Raji (cell line): Measurements from ENCODE around the gene HSPB9.

ENCODE experiments used
- POLR2A ChIP-seq: IDR thresholded peaks from 2 replicates; pipeline ENCODE4 v1.6.1; 2011; ENCODE audit warnings: low read depth, low read length, control low read depth; ENCODE audit not compliant: insufficient read depth

Gene HSPB9

GRCh38 chr17:42111265-42111636, 11.4 kb upstream of the HSPB9 start:
- TF ChIP-seq POLR2A: no peak

GRCh38 chr17:42111871-42112551, 10.6 kb upstream of the HSPB9 start:
- no peak for TF ChIP-seq POLR2A

DNA sequence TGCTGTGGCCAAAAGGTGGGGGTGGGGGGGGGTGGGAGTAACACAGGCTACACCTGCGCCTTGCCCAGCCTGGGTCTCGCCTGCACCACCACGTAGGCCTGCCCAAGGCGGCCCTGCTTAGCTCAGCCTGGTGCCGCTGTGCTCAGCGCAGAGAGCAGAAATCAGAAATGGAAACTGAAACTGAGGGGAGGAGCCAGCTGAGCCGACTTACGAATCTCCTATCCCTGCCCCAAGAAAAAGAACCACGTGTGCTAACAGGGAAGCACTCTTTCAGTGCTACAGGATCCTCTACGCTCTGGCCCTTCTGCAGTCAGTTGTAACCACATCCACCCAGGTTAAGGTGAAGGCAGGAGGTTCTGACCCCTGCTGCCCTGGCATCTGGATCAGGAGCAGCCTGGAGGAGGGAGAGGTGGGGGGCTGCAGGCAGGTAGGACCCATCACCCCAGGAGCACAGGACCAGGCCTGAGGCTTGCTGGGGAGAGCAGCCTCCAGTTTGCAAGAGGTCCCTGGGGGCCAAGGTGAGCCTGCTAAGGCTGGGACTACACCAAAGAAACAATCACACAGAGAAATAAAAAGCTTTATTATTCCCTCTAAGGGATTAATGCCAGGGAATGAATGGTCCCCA, 9.9 kb upstream of the HSPB9 start, which contains the start of gene DHX58:
Gene DHX58, minus strand, starts transcription at position 163 of the 625 bp plus-strand sequence. CDS start 822 bp downstream, outside the sequence.
- peak; percentile 67 for TF ChIP-seq POLR2A

DNA sequence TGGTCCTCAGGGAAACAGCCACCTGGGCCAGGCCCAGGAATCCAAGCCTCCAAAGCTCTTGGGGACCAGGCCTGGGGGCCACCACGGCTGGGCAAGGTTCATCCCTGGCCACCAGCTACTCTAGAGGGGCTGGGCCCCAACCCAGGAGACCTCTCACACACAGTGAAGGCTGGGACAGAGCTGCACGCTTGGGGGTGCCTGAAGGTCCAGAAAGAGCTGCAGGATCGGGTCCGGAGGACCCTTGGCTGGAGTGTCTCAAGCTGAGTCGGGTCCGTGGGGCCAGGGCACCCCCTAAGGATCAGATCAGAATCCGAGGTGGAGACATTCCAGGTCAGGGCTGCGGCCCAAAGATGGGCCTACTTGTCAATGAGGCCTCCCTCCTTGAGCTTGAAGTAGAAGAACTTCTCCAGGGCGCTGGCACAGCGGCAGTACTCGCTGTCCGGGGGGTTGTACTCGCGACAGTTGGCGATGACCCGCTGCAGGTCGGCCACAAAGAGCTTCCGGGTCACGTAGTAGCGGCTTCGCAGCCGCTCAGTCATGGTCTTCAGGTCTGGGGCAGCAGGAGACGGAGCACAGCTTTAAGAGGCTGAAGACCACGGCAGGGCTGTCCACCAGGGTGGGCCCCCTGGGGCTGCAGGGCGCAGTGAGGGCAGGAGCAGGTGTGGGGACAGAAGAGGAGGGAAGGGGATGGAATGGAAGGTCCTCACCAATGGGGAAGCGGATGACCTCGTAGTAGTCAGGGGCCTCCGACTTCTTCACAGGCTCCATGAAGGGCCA, 9.1 kb upstream of the HSPB9 start:
- no peak for TF ChIP-seq POLR2A

- no peak for TF ChIP-seq POLR2A
These were observed 8.5 kb upstream of the HSPB9 start for GRCh38 chr17:42114118-42114517.

GRCh38 chr17:42116705-42117396, 5.8 kb upstream of the HSPB9 start:
- no peak for TF ChIP-seq POLR2A

GRCh38 chr17:42117397-42118125, 5.0 kb upstream of the HSPB9 start:
- no peak for TF ChIP-seq POLR2A

DNA sequence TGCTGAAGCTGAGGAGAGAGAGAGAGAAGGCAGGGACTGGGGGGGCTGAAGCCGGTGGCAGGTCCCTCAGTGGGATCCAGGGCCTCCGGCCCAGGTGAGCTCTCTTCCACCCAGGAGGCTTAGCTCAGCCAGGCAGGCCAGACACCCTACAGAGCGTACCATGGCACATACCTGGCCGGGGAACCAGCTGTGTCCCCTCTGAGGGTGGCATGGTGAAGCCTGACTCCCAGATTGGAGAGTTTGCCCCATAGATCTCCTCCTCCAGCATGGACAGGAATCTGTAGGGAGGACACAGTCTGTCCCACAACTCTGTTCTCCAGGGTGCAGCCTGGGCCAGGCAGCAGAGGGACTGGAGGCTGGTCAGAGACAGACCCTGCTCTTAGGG, 4.5 kb upstream of the HSPB9 start:
- no peak for TF ChIP-seq POLR2A

- TF ChIP-seq POLR2A: no peak
These were observed 4.1 kb upstream of the HSPB9 start for GRCh38 chr17:42118545-42118944.

DNA sequence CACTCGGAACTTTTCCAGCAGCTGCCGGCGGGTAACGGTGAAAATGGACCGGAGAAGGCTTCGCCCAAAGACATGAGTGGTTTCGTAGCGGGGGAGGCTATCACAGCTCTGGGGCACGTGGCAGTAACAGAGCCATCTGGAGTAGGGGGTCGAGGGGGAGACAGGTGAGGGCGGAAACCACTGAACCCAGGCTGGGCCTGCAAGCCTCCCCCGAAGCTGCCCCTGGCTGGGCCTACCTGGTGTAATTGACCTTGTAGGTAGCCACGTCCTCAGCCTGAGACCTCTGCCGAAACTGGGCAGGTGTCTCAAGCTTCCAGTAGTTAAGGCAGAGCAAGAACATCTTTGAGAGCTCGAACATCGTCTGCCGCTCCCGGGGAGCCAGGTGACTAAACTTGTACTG, 3.3 kb upstream of the HSPB9 start:
- TF ChIP-seq POLR2A: no peak

- TF ChIP-seq POLR2A: no peak
These were observed 2.3 kb upstream of the HSPB9 start for GRCh38 chr17:42120161-42120769.

GRCh38 chr17:42120770-42121769, 1.5 kb upstream of the HSPB9 start, which contains the start of gene KAT2A:
TSS of gene KAT2A (minus strand) at chr17:42121367. CDS start at chr17:42121304, 63 bp downstream.
- TF ChIP-seq POLR2A: peak; percentile 87

GRCh38 chr17:42124256-42124655, 1.7 kb downstream of the HSPB9 start:
- TF ChIP-seq POLR2A: no peak
